ENCODE measurements around the gene IL26. TPM values are rescaled to one million over a fixed set of nuclear protein-coding genes. Genes with fewer than 3 reads are reported as not detected.

Gene IL26
- total and polyA plus RNA-seq, 2 of the 4 experiments (the other 2 are of a cell fraction), result not detected

GRCh38 chr12:68185598-68185997 is 40.0 kb downstream of the IL26 start:
- Histone ChIP-seq H3K14ac (replicated peaks; ENCODE audit: low read depth, low read length) (no peak overlapping the region), H3K9ac (ENCODE audit: low read depth, low read length) (no peak overlapping the region), H2AFZ (replicated peaks; ENCODE audit: low read length, poor library complexity) (no peak overlapping the region), H3K9me3 (ENCODE audit: control insufficient read depth, insufficient read depth, low read length) (no peaks in the 10 kb centered on the region), H4K20me1 (ENCODE audit: insufficient read depth, low read length) (no peaks in the 10 kb centered on the region), H3K23ac (ENCODE audit: low read depth, low read length) (no peak overlapping the region), H3K27ac (ENCODE audit: insufficient read depth, low read length) (no peak overlapping the region), H3K36me3 (ENCODE audit: control insufficient read depth, insufficient read depth, low read length) (no peaks in the 10 kb centered on the region), H2BK20ac (ENCODE audit: low read depth, low read length) (no peak overlapping the region), H3K56ac (ENCODE audit: extremely low read depth, insufficient read depth, low read length) (no peak overlapping the region), H3K9me1 (ENCODE audit: insufficient read depth, low read length) (no peaks in the 10 kb centered on the region), H3K4me3 (ENCODE audit: insufficient read depth, low read depth, low read length) (no peak overlapping the region), H4K8ac (ENCODE audit: low read depth in 2 of 2, low read length in 2 of 2) (no peak overlapping the region), H4K5ac (ENCODE audit: low read depth, low read length) (no peak overlapping the region), H2AK9ac (replicated peaks; ENCODE audit: low read depth, low read length, poor library complexity) (no peak overlapping the region), H2BK120ac (ENCODE audit: low read depth, low read length) (no peak overlapping the region), H3K4ac (ENCODE audit: low read depth, low read length) (no peak overlapping the region), H3K79me1 (ENCODE audit: low read depth in 1 of 2, low read length in 2 of 2) (no peaks in the 10 kb centered on the region), H2AK5ac (ENCODE audit: low read depth, low read length) (no peak overlapping the region), H3K18ac (ENCODE audit: low read depth, low read length) (no peak overlapping the region), H2BK5ac (ENCODE audit: low read depth, low read length, poor library complexity, severe bottlenecking) (no peak overlapping the region), H3K27me3 (ENCODE audit: control insufficient read depth, insufficient read depth, low read length) (peaks cover 6% of the 10 kb centered on the region; the same call in 1 of the 2 replicates), H4K91ac (ENCODE audit: insufficient read depth, low read depth, low read length) (no peak overlapping the region), H3K4me1 (ENCODE audit: control insufficient read depth, insufficient read depth, low read length) (no peaks in the 10 kb centered on the region), H3K4me2 (ENCODE audit: low read depth, low read length) (no peak overlapping the region), H2BK15ac (ENCODE audit: low read depth, low read length) (no peak overlapping the region)
- no peak for DNase-seq
- in situ Hi-C loops (cut with MboI; ENCODE audit: low sequenced_read_pairs), result no loop called here
- no peak for TF ChIP-seq CEBPB (IDR thresholded peaks at IDR 0.05; ENCODE audit: low read depth, low read length)
- no peak for TF ChIP-seq POLR2A (IDR thresholded peaks at IDR 0.05; ENCODE audit: low read depth, low read length)
- TF ChIP-seq USF2 (IDR thresholded peaks at IDR 0.05; ENCODE audit: low read depth, low read length), result no peak
- TF ChIP-seq MXI1 (IDR thresholded peaks at IDR 0.05; ENCODE audit: borderline replicate concordance, low read depth, low read length), result no peak
- no peak for TF ChIP-seq SMC3 (IDR thresholded peaks at IDR 0.05; ENCODE audit: low read depth, low read length)
- TF ChIP-seq MAFK (IDR thresholded peaks at IDR 0.05; ENCODE audit: low read depth, low read length), result no peak
- no peak for TF ChIP-seq BHLHE40 (IDR thresholded peaks at IDR 0.05; ENCODE audit: low read depth, low read length)
- no peak for TF ChIP-seq NFE2L2 (IDR thresholded peaks at IDR 0.05; ENCODE audit: low read depth, low read length)
- TF ChIP-seq RFX5 (IDR thresholded peaks at IDR 0.05; ENCODE audit: low read depth, low read length), result no peak
- TF ChIP-seq ELK1 (IDR thresholded peaks at IDR 0.05; ENCODE audit: borderline replicate concordance, low read depth, low read length), result no peak
- no peak for TF ChIP-seq CHD1 (IDR thresholded peaks at IDR 0.05; ENCODE audit: low read depth, low read length)
- TF ChIP-seq RCOR1 (IDR thresholded peaks at IDR 0.05; ENCODE audit: insufficient replicate concordance, low read length), result no peak
- ATAC-seq (ENCODE audit: low read depth), result no peak
- no TSS peak for BruUV-seq (replicated peaks)
- CTCF ChIA-PET, result interaction anchor here (0.6 kb wide), 1 partner anchor 470 kb away, joined by 4 read pairs; no protein-coding TSS in a partner anchor
- intact Hi-C loops (cut with micrococcal nuclease), result no loop called here
- POLR2A ChIA-PET (ENCODE audit: unreplicated experiment), result no interaction called here
- WGBS, 2 experiments (ENCODE audit: extremely low coverage in 2 of 2, insufficient read length in 1 of 2), result no CpG with 5 or more reads among the region's 3 CpGs
- dilution Hi-C loops (cut with HindIII; ENCODE audit: low sequenced_read_pairs, unreplicated experiment), result no loop called here
